Measurements from ENCODE around the gene MARK2. TPM values are rescaled to one million over a fixed set of nuclear protein-coding genes. Genes with fewer than 3 reads are reported as not detected.

Gene MARK2
- polyA plus RNA-seq, 1 donor (not counting 4 experiments of a cell fraction or from before 2014, with no cell fraction given): 20.8 TPM

DNA sequence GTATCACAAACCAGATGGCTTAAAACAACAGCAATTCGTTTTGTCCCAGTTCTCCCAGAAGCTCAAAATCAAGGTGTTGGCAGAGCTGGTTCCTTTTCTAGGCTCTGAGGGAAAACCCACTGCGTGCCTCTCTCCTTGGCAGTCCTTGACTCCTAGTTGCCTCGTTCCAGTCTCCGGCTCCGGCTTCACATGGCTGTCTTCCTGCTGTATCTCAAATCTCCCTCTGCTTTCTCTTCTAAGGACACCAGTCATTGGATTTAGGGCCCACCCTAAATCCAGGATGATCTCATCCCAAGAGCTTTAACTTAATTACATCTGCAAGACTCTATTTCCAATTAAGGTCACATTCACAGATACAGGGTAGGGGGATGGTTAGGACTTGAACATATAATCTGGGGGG lies 90.7 kb downstream of the MARK2 start:
- Histone ChIP-seq H3K4me2 (ENCODE audit: control insufficient read depth, extremely low read depth, insufficient read depth, low read depth, low read length) (no peak overlapping the region), H3K27ac (ENCODE audit: control insufficient read depth, insufficient read depth, low read length) (no peak overlapping the region), H3K79me2 (ENCODE audit: control insufficient read depth, insufficient read depth, low read length) (no peaks in the 10 kb centered on the region), H3K27me3 (ENCODE audit: control insufficient read depth, extremely low read depth, insufficient read depth, low read length) (no peaks in the 10 kb centered on the region), H3K9ac (ENCODE audit: control insufficient read depth, extremely low read depth, insufficient read depth, low read length) (no peak overlapping the region), H3K4me1 (ENCODE audit: control insufficient read depth, extremely low read depth, insufficient read depth, low read length) (no peaks in the 10 kb centered on the region), H3K4me3 (ENCODE audit: control insufficient read depth in 2 of 3, extremely low read depth in 1 of 3, insufficient read depth in 2 of 3, low read depth in 1 of 3, low read length in 3 of 3) (no peak overlapping the region), H2AFZ (ENCODE audit: control insufficient read depth, low read length) (no peak overlapping the region), H4K20me1 (ENCODE audit: control insufficient read depth, extremely low read depth, insufficient read depth, low read length) (no peaks in the 10 kb centered on the region), H3K9me3 (ENCODE audit: control insufficient read depth, low read depth, low read length) (no peaks in the 10 kb centered on the region), H3K9me1 (ENCODE audit: control insufficient read depth, extremely low read depth, insufficient read depth, low read length) (no peaks in the 10 kb centered on the region), H3K36me3 (ENCODE audit: control insufficient read depth in 2 of 2, extremely low read depth in 1 of 2, insufficient read depth in 2 of 2, low read length in 2 of 2) (no peaks in the 10 kb centered on the region)
- FAIRE-seq: no peak
- dilution Hi-C loops (cut with MboI; ENCODE audit: extremely low pct_ligation_motif_present, low sequenced_read_pairs): no loop called here
- no peak for DNase-seq (ENCODE audit: low read depth, low spot score)
- TF ChIP-seq, protein P1, sequence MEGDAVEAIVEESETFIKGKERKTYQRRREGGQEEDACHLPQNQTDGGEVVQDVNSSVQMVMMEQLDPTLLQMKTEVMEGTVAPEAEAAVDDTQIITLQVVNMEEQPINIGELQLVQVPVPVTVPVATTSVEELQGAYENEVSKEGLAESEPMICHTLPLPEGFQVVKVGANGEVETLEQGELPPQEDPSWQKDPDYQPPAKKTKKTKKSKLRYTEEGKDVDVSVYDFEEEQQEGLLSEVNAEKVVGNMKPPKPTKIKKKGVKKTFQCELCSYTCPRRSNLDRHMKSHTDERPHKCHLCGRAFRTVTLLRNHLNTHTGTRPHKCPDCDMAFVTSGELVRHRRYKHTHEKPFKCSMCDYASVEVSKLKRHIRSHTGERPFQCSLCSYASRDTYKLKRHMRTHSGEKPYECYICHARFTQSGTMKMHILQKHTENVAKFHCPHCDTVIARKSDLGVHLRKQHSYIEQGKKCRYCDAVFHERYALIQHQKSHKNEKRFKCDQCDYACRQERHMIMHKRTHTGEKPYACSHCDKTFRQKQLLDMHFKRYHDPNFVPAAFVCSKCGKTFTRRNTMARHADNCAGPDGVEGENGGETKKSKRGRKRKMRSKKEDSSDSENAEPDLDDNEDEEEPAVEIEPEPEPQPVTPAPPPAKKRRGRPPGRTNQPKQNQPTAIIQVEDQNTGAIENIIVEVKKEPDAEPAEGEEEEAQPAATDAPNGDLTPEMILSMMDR (optimal IDR thresholded peaks at IDR 0.05 in 1 of 3, IDR thresholded peaks at IDR 0.05 in 1 of 3, conservative IDR thresholded peaks at IDR 0.05 in 1 of 3; ENCODE audit: extremely low read depth in 1 of 3, insufficient read depth in 2 of 3, low read length in 3 of 3): no peak
- TF ChIP-seq EZH2 (IDR thresholded peaks at IDR 0.05; ENCODE audit: low read length): no peak

DNA sequence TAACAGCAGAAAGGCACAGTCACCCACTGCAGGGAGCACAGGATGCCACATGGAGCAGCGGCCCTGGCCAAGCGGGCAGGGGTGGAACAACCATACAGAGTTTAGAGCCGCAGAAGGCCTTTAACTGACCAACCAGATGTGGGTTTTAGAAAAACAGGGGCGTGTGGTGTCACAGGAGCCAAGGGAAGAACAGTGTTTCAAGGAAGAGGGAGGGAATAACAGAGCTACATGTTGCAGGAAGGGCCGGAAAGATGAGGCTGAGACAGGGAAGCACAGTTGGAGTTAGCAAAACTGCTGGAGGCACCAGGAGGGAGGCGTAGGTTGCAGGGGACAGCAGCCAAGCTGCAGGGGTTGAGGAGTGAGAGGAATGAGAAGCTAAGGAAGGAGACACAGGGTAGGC lies 92.1 kb downstream of the MARK2 start:
- no peak overlapping the region for H3K4me3 ChIP-seq (ENCODE audit: control insufficient read depth in 2 of 3, extremely low read depth in 1 of 3, insufficient read depth in 2 of 3, low read depth in 1 of 3, low read length in 3 of 3)
- H3K9me1 ChIP-seq (ENCODE audit: control insufficient read depth, extremely low read depth, insufficient read depth, low read length): no peaks in the 10 kb centered on the region
- TF ChIP-seq, protein P1 (optimal IDR thresholded peaks at IDR 0.05 in 1 of 3, IDR thresholded peaks at IDR 0.05 in 1 of 3, conservative IDR thresholded peaks at IDR 0.05 in 1 of 3; ENCODE audit: extremely low read depth in 1 of 3, insufficient read depth in 2 of 3, low read length in 3 of 3): no peak
- TF ChIP-seq EZH2 (IDR thresholded peaks at IDR 0.05; ENCODE audit: low read length): no peak
- H3K4me1 ChIP-seq (ENCODE audit: control insufficient read depth, extremely low read depth, insufficient read depth, low read length): no peaks in the 10 kb centered on the region
- no peak overlapping the region for H3K27ac ChIP-seq (ENCODE audit: control insufficient read depth, insufficient read depth, low read length)
- dilution Hi-C loops (cut with MboI; ENCODE audit: extremely low pct_ligation_motif_present, low sequenced_read_pairs): no loop called here
- FAIRE-seq (no peak), DNase-seq (ENCODE audit: low read depth, low spot score) (no peak)
- no peak overlapping the region for H3K4me2 ChIP-seq (ENCODE audit: control insufficient read depth, extremely low read depth, insufficient read depth, low read depth, low read length)
- no peak overlapping the region for H2AFZ ChIP-seq (ENCODE audit: control insufficient read depth, low read length)
- H3K27me3 ChIP-seq (ENCODE audit: control insufficient read depth, extremely low read depth, insufficient read depth, low read length): no peaks in the 10 kb centered on the region
- H3K9me3 ChIP-seq (ENCODE audit: control insufficient read depth, low read depth, low read length): no peaks in the 10 kb centered on the region
- H3K79me2 ChIP-seq (ENCODE audit: control insufficient read depth, insufficient read depth, low read length): no peaks in the 10 kb centered on the region
- no peaks in the 10 kb centered on the region for H4K20me1 ChIP-seq (ENCODE audit: control insufficient read depth, extremely low read depth, insufficient read depth, low read length)
- H3K9ac ChIP-seq (ENCODE audit: control insufficient read depth, extremely low read depth, insufficient read depth, low read length): no peak overlapping the region
- H3K36me3 ChIP-seq (ENCODE audit: control insufficient read depth in 2 of 2, extremely low read depth in 1 of 2, insufficient read depth in 2 of 2, low read length in 2 of 2): no peaks in the 10 kb centered on the region

All from keratinocyte (primary cell).